NCI-H510A treated with DMSO at 0.1 percent for 48 hours (cell line): ENCODE measurements around the gene CEND1.

Experiments used
- DNase-seq: peaks from one replicate; lab custom pipeline; 2025; lab: John Stamatoyannopoulos, UW

CEND1 gene

DNA sequence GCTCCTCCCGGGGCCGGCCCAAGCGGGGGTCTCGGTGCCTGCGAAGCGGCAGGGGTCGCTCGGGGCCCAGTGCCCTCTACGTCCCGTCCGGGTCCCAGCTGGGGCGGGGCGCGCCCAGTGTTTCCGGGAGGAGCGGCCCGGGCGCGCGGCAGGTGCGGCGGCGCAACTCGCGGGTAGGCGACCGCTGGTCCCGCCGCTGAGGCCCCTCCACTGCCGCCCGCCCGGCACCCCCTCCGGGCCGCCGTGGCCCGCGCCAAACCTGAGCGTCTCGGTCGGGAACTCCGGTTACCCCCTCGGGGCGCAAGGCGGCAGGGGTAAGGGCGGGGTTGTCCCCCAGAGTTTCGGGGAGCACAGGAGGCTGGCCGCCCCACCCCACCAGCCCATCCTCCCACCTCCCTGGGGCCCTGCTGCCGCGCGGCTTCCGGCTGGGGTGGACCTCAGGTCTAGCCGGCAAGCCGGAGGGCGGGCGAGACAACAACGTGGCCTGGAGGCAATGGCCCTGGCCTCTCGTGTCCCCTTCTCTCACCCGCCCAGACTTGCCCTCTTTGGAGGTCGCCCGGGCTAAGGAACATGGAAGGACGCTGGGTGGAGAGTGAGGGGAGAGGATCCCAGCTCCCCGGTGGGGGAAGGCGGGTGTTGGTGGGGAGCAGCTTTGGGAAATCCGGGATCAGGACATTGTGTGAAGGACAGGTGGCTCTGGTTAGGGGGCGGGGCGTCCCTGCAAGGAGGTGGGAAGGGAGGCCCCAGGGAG is 37.4 kb upstream of the CEND1 start:
- peak; percentile 25 for DNase-seq

DNA sequence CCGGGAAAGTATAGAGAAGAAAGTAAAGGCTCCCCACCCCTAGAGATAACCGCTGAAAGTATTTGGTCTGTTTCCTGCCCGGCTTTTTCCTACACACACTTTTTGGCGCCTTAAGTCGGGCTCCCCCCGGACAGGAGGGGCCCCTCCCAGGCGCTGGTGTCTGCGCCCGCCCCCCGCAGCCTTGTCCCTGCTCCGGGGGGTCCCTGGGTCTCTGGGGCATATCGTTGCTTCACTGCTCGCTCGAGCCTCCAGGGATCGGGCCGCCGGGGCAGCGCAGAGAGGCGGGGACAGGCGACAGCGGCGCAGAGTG is 36.9 kb upstream of the CEND1 start:
- no peak for DNase-seq

DNA sequence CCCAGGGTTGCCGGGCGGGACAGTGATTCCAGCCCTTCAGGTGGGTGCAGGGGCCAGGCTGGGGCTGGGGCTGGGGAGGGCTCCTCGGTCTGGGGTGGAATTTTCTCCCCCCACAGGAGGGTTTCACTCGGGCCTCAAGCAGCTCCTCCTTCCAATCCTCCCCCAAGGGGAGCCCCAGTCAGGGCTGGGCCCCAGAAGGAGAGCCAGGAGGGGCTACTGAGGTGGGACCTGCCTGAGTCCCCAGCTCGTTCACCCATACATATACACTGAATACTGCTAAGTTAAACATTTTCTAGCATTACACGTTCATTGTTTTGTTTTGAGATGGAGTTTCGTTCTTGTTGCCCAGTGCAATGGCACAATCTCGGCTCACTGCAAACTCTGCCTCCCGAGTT is 36.3 kb upstream of the CEND1 start:
- DNase-seq: no peak

DNA sequence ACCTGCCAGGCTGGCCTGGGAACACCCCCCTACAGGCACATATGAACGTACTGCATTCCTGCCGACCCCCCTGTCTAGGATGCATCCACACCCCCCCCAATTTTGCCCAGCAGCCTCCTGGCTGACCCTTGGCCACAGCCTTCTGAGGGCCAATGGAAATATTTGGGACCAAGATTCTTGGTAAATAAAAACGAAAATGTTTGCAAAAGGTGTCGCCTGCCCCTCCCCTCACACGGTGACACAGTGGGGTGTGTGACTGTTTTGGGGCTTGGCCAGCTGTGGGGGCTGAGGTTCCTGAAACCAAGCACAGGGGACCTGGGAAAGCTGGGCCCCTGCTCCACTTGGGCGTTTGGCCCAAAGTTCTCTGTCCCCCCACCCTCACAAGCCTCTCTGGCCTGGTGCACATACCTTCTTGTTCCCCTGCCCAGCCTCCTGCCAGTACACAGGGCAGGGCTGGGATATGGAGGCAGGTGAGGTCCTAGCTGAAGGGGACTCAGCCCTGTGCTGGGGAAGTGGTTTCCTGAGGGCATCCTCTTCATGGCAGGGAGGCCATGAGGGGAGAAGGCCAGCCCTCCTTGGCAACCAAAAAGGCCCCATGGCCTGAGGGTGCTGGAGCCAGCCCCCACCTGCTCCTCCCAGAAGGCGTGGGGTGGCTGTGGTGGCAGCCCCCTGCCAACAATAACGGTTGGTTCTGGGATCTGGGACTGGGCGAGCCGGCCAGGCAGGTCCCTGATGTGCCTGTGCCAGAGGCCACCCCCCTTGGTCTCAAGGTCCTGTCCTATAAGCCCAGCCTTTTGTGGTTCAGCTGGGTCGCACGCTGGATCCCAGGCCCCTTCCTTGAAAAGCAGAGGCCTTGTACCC is 35.7 kb upstream of the CEND1 start:
- DNase-seq: no peak

DNA sequence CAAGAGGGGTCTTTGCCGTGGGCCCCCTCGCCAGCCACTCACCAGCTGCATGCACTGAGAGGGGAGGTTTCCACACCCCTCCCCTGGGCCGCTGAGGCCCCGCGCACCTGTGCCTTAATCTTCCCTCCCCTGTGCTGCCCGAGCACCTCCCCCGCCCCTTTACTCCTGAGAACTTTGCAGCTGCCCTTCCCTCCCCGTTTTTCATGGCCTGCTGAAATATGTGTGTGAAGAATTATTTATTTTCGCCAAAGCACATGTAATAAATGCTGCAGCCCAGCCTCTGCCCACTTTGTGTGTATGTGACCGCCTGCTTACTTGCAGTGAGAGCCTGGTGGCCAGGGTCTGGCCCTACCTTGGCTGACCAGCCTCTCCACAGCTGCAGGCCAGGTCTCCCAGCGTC is 35.1 kb upstream of the CEND1 start:
- DNase-seq: peak; percentile 21

DNA sequence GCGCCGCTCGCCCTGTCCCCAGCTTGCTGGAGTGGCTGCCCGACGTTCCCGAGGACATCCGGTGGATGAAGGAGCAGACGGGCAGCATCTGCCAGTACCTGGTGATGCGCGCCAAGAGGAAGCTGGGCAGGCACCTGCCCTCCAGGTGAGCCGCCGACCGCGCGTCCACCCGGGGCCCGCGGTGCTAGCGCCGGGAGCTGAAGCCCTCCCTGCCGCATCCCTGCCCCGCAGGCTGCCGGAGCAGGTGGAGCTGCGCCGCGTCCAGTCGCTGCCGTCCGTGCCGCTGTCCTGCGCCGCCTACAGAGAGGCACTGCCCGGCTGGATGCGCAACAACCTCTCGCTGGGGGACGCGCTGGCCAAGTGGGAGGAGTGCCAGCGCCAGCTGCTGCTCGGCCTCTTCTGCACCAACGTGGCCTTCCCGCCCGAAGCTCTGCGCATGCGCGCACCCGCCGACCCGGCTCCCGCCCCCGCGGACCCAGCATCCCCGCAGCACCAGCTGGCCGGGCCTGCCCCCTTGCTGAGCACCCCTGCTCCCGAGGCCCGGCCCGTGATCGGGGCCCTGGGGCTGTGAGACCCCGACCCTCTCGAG is 34.5 kb upstream of the CEND1 start:
- peak; percentile 74 for DNase-seq

DNA sequence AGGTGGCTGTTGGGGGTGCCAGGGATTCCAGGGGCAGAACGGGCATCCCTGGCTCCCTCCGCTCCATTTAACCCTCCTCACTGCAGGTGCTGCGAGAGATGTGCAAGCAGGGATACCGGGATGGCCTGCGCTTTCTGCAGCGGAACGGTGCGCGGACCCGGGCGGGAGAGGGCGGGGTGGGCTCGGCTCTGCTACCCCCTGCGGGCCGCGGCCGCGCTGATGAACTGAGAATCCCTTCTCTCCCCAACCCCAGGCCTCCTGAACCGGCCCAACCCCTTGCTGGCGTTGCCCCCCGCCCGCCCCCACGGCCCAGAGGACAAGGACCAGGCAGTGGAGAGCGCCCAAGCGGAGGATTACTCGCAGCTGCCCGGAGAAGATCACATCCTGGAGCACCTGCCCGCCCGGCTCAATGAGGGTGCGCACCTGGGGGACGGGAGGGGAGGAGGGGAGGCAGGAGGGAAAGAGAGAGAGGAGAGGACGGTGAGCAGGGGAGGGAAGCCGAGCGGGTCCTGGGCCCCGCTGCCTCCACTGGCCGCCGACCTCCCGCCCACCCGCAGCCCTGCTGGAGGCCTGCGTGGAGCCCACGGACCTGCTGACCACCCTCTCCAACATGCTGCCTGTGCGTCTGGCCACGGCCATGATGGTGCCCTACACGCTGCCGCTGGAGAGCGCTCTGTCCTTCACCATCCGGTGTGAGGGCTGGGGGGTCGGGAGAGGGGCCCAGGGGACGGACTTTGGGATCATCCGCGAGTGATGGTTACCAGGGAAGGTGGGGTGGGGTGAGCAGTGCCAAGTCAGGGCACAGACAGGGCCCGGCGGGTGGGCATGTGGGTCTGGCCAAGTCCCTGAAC is 33.8 kb upstream of the CEND1 start:
- peak; percentile 25 for DNase-seq

DNA sequence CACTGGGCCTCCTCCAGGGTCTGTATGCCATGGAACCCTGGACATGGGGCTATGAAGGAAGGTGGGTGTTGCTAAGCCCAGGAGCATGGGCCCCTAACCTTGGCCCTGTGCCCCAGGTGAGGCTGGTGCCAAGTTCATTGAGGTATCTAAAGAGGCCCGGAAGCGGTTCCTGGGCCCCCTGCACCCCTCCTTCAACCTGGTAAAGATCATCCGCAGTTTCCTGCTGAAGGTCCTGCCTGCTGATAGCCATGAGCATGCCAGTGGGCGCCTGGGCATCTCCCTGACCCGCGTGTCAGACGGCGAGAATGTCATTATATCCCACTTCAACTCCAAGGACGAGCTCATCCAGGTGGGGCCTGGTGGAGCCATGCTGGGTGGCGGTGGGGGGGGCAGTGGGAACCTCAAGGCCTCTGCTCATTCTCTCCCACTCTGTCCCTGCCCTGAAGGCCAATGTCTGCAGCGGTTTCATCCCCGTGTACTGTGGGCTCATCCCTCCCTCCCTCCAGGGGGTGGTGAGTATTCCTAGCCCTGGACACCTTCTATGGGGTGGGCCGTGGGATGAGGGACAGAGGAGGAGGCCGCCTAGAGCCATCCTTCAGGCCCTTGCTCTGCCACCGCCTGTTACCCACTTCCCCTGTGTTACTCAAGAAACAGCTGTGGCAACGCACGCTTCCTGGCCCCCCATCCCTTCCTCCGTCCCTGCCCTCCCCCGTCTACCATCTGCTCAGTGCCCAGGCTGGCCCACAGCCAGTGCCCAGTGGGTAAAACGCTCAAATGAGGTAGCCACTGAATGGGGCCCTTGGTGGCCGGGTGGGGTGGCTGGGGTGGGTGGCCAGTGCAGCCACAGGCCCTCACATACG is 31.9 kb upstream of the CEND1 start:
- DNase-seq: no peak

DNA sequence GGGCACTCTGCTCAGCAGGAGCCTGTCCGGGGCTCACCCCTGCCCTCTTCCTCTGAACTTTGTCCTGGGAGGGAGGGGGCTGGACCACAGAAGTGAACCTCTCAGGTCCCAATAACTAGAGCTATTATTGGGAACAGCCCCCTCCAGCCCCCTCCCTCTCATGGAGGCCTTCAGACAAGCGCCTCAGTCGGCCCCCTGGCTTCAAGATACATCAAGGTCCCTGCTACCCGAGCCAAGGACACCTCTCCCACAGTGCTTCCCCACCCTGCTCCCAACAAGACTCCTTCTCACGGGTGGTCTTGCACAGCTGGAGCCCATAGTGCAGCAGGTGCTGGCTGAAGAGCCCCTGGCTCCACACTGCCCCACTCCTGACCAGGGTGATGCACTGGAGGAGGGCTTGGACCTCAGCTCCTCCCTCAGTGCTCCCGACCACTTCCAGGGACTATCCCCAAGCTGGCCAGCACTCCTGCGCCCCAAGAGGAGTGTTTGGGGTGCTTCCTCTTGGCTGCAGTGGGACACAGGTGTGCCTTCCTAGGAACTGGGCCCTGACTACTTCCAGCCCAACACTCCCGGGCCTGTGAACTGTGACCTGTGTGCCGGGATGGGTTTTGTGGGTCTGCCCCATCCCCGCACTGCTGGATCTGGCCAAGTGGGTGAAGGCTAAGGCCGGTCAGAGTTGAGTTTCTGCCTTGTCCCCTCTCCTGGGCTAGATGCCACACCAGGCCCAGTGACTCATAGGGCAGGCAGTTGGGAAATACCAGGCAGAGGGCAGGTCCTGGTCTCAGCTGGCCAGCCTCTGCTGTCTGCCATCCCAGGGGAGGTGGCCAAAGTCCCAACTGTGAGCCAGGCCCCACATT is 31.0 kb upstream of the CEND1 start:
- DNase-seq: no peak

DNA sequence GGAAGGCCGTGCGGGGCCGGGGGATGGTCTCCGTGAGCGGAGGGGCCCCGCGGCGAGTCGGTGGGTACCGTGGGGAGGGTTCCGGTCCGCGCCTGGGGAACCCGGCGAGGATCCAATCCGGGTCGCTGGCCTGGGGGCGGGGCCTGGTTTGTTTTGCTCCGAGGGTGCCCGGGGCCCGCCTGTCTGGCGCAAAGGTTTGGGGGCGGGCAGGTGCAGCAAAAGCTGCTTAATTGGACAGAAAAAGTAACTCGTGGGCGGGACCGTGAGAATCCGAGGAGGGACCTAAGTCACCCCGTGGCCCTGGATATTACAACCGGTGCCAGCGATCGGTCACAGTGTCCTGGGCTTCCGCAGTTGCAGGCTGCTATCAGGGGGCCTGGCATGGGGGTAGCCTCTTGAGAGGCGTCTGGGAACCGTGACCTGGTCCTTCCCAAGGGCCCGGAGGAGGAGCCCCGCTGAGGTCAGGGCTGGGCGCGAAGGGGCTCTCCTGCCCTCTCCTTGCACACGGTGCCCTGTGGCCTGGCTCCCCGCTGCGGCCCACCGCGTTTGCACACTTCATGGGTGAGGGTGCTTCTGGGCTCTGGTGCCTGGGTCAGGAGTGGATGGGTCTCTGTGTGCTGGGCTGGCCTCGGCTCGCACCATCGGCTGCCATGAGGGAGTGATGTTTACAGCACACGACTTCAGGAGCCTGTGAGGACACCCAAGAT is 30.2 kb upstream of the CEND1 start:
- DNase-seq: peak; percentile 71

DNA sequence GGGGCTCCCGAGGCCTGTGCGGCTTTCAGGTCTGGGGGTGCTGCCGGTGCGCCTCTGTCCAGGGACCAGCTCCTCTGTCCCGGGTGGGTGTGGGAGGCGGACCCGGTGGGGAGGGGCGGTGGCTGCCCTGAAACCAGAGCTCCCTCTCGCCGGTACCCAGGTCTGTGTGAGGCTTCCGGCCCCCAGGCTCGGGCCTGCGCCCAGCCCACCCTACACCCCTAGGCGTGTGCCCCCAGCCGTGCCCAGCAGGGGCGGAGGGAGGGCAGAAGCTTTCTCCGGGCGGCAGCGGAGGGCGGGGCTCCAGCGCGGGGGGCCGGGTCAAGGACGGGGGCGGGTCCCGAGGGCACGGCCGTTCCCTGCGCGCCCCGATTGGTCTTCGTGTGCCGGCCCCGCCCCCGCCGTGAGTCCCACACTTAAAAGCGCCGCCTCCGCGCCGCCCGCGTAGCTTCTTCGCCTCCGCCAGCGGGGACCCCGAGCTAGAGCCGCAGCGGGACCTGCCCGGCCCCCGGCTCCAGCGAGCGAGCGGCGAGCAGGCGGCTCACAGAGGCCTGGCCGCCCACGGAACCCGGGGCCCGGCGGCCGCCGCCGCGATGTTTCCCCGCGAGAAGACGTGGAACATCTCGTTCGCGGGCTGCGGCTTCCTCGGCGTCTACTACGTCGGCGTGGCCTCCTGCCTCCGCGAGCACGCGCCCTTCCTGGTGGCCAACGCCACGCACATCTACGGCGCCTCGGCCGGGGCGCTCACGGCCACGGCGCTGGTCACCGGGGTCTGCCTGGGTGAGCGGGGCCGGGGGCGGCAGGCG is 29.4 kb upstream of the CEND1 start:
- DNase-seq: peak; percentile 44

DNA sequence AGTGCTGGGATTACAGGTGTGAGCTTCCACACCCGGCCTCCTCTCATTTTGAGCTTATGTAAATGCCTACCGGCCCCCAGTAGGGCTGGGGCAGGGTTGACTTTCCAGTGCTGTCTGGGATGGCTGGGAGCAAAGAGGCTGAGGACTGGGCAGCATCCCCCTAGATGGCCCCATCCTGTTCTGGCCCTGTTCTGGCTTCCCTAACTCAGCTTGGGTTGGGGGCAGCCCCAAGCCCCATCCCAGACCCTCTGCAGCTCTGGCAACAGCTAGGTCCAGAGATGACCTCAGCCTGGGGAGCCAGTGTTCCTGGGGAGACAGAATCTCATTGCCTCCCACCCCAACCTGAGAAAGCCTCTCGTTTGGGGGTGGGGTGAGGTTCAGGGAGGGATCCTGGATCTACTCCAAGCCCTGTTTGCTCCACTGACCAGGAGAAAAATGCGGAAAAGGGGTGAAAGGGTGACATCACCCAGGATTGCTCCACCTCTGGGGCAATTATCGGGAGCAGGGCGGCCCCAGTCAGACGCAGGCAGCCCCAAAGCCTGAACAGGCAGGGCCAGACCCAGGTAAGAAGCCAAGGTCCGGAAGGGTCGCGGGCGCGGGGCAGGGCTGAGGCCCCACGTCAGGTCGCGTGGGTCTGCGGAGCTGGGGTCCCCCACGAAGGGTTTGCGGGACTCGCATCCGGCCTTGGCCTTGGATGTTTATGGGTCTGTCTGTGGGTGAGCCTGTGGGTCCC is 28.7 kb upstream of the CEND1 start, which contains the start of gene PNPLA2:
Gene PNPLA2, plus strand, starts transcription at position 519 of the 733 bp plus-strand sequence. CDS start 805 bp downstream, outside the sequence.
- no peak for DNase-seq

DNA sequence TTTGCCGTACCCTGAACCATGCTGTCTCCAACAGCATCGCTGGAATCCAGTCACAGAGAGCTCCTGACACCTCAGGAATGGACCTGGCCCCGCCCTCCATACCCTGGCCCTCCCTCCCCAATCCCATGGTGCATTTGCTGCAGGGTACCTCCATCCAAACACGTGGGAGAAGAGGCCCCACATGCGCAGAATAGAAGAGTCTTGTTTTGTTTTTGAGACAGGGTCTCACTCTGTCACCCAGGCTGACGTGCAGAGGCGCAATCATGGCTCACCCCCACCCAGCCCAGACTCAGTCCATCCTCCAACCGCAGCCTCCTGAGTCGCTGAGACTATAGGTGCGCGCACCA is 26.5 kb upstream of the CEND1 start:
- DNase-seq: no peak

DNA sequence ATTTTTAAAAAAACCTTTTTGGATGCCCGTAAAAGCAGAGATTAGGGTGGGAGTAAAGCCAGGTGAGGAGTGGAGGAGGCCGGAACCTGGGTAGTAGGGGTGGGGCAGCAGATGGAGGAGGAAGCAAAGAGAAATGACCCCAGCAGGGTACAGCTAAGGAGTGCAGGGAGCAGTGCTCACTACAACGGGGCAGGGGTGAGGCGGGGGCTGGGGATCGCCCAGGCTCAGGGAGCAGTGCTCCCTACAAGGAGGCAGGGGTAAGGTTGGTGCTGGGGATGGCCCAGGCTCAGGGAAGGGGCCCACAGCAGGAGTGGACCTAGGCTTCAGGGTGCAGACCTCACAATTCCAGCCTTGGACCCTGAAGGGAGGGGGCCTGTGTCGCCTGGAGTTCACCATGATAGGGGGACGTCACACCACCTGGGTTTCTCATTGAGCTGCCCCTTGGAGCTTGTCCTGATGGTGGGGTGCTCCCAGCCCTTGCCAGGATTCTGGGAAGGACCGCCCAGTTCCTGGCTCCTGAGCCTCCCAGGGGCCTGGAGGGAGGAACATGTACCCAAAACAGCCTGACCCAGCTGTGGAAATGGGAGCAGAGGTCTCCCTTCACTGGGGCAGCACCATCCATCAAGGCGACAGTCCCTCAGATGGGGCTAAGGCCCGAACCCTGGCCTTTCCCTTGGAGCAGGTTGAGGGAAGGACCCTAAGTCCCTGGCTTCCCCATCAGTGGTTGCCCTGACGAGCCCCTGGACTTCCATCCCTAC is 26.0 kb upstream of the CEND1 start:
- no peak for DNase-seq

DNA sequence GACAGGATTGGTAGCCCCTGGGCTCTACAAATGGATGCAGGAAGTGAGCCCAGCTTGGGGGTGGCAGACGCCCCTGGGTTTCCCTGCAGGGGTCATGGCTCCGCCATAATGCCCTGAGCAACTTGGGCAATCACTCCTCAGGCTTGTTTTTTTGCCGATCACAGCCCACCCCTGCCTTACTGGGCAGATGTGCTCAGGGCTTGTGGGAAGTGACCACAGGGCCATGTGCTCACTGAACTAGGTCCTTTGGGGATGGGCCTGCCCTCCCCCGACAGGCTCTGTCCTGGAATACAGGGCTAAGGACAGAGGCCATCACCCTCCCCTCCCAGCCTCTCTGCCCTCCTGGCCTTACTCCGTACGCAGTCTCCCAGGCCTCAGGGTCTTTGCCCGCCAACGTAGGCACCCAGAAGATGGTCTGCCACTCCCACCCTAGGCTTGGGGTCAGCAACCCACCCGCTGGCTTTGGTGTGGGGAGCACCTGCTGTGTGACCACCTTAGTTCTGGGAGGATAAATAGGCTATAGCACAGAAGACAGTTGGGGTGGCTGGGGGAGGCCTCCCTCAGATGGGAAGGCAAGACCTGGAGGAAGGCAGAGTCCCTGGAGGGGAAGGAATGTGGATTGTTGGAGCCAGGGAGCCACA is 23.7 kb upstream of the CEND1 start:
- DNase-seq: no peak

DNA sequence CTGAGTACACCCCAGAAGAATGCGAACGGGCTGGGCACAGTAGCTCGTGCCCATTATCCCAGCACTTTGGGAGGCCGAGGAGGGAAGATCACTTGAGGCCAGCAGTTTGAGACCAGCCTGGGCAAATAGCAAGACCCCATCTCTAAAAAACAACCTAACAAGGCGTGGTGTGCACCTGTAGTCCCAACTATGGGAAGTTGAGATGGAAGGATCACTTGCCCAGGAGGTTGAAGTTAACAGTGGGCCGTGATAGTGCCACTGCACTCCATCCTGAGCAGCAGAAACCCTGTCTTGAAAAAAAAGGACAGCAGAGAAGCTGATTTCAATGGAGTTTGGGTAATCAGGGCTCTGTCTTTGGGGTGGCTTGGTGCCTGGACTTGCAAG is 23.2 kb upstream of the CEND1 start:
- DNase-seq: no peak

DNA sequence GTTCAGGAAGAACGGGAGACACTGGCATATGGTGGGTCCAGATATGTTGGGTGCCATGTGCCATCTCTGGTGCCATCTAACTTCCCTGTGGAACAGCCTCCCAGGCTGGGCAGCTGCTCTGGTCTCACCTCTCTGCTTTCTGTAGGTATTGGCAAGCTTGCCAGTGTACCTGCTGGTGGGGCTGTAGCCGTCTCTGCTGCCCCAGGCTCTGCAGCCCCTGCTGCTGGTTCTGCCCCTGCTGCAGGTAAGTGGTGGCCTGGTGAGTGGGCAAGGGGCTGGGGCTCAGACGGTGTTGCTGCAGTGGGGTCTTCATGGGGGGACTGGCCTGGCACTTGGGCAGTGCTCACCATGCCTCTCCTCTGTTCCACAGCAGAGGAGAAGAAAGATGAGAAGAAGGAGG is 22.5 kb upstream of the CEND1 start:
- DNase-seq: no peak
